ENCODE results near the gene TNFRSF11A. TPM values are rescaled to one million over a fixed set of nuclear protein-coding genes. Genes with fewer than 3 reads are reported as not detected.

TNFRSF11A gene
- total RNA-seq, 1 experiment from 2014 or later = 3.2 TPM

DNA sequence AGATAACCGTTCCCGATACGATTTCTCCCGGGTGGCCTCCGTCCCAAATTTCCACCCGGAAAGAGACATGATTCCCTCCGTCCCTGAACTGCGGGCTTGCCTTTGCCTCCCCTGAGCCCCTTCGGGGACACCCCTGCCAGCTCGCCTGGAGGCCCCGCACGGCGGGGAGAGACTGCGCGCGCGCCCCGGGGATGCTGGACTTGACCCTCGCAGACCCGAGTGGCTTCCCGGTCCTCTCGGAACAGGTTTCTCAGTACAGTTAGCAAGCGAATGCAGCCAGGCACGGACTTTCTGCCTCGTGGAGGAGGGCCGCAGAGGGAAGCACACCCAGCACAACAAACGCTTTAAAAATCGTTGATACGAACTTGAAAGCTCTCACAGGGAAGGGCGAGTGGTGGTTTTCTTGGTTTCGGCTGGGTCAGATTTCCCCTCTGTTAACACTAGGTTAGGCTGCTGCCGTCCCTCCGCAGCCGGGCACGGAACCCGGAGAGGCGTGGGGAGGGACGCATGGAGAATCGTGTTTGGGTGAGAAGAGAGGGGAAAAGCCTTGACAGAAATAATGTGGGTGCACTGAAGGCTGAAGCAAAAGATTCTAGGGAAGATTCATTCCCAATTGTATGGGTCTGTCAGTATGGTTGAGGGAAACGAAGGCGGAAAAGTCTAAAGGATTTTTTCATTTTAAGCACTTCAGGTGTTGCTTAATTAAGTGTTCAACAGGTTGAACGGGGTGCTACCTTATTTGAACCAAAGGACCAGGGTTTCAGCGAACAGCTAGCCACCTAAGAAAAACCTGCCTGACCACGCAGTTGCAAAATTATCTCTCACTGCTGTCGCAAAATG is 916 bp downstream of the TNFRSF11A start:
- Histone ChIP-seq H3K9me2 (ENCODE audit: insufficient read depth) (no peaks in the 10 kb centered on the region), H3K79me2 (ENCODE audit: insufficient read depth, low read length) (no peaks in the 10 kb centered on the region), H3K9ac (ENCODE audit: low read length) (peak overlapping the region; percentile 49), H3K4me3 (replicated peaks in 1 of 2; ENCODE audit: low read depth in 1 of 2, low read length in 2 of 2) (peak overlapping the region; percentile 61 to 70), H3K4me1 (ENCODE audit: control insufficient read depth in 1 of 2, insufficient read depth in 2 of 2, low read length in 2 of 2) (peaks cover 5 to 12% of the 10 kb centered on the region in 2 experiments; a peak in 2 of 4 replicates), H3K27ac (ENCODE audit: low read depth, low read length) (no peak overlapping the region), H2AFZ (ENCODE audit: low read depth, low read length, poor library complexity, severe bottlenecking) (no peak overlapping the region), H3K9me3 (ENCODE audit: control insufficient read depth in 1 of 2, insufficient read depth in 1 of 2, low read depth in 1 of 2, low read length in 2 of 2) (no peaks in the 10 kb centered on the region), H3K36me3 (ENCODE audit: control insufficient read depth in 1 of 2, insufficient read depth in 2 of 2, low read length in 2 of 2) (no peaks in the 10 kb centered on the region), H4K20me1 (ENCODE audit: insufficient read depth) (no peaks in the 10 kb centered on the region), H3K27me3 (ENCODE audit: insufficient read depth, low read length) (peaks cover 29% of the 10 kb centered on the region; the same call in 1 of the 2 replicates), H3K4me2 (ENCODE audit: low read length) (peak overlapping the region; percentile 96)
- TF ChIP-seq, protein P1, sequence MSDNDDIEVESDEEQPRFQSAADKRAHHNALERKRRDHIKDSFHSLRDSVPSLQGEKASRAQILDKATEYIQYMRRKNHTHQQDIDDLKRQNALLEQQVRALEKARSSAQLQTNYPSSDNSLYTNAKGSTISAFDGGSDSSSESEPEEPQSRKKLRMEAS (IDR thresholded peaks at IDR 0.05) = no peak
- TF ChIP-seq EZH2phosphoT487 (IDR thresholded peaks at IDR 0.05; ENCODE audit: borderline replicate concordance) (0 out of 2 replicates have a peak, but pooled peaks have one; percentile 39), ZNF274 (IDR thresholded peaks at IDR 0.05; ENCODE audit: low read depth, low read length) (no peak), SIN3A (IDR thresholded peaks at IDR 0.05; ENCODE audit: low read depth) (no peak), EZH2 (IDR thresholded peaks at IDR 0.05) (peak; percentile 84; the same call in 1 of the 2 replicates), CEBPB (IDR thresholded peaks at IDR 0.05; ENCODE audit: low read depth) (no peak), YY1 (IDR thresholded peaks at IDR 0.05; ENCODE audit: extremely low read depth, insufficient replicate concordance, low read depth, low read length) (no peak)
- TF ChIP-seq, protein P2, sequence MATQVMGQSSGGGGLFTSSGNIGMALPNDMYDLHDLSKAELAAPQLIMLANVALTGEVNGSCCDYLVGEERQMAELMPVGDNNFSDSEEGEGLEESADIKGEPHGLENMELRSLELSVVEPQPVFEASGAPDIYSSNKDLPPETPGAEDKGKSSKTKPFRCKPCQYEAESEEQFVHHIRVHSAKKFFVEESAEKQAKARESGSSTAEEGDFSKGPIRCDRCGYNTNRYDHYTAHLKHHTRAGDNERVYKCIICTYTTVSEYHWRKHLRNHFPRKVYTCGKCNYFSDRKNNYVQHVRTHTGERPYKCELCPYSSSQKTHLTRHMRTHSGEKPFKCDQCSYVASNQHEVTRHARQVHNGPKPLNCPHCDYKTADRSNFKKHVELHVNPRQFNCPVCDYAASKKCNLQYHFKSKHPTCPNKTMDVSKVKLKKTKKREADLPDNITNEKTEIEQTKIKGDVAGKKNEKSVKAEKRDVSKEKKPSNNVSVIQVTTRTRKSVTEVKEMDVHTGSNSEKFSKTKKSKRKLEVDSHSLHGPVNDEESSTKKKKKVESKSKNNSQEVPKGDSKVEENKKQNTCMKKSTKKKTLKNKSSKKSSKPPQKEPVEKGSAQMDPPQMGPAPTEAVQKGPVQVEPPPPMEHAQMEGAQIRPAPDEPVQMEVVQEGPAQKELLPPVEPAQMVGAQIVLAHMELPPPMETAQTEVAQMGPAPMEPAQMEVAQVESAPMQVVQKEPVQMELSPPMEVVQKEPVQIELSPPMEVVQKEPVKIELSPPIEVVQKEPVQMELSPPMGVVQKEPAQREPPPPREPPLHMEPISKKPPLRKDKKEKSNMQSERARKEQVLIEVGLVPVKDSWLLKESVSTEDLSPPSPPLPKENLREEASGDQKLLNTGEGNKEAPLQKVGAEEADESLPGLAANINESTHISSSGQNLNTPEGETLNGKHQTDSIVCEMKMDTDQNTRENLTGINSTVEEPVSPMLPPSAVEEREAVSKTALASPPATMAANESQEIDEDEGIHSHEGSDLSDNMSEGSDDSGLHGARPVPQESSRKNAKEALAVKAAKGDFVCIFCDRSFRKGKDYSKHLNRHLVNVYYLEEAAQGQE (IDR thresholded peaks at IDR 0.05; ENCODE audit: low read depth) = no peak
- TF ChIP-seq, protein P3, sequence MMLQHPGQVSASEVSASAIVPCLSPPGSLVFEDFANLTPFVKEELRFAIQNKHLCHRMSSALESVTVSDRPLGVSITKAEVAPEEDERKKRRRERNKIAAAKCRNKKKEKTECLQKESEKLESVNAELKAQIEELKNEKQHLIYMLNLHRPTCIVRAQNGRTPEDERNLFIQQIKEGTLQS (IDR thresholded peaks at IDR 0.05) = no peak
- no peak for DNase-seq (ENCODE audit: low read depth, low spot score)
- peak; percentile 35 for ATAC-seq
- ChIA-PET RAD21 (ENCODE audit: low non-redundant PET in 1 of 2, low total read pairs in 2 of 2, uncharacterized antibody in 2 of 2, unreplicated experiment in 2 of 2) (no interaction called here), POLR2A (no interaction called here), CTCF (interaction anchor here (2.1 kb wide), 1 partner anchor 34 kb away, joined by 6 read pairs; no protein-coding TSS in a partner anchor)
- TSS peak; percentile 50 for BruUV-seq (replicated peaks)
- intact Hi-C loops (cut with micrococcal nuclease) = loop anchor here (1.0 kb wide), 1 partner anchor 258 kb away; no protein-coding TSS in a partner anchor

Data from HCT116 (cell line).